ENCODE results near the gene USP15. TPM values are rescaled to one million over a fixed set of nuclear protein-coding genes. Genes with fewer than 3 reads are reported as not detected.

Gene USP15
- total and polyA plus RNA-seq, 2 of the 8 experiments (the other 6 are each of a cell fraction or from before 2014, with no cell fraction given) = 12.7 to 38.6 TPM

DNA sequence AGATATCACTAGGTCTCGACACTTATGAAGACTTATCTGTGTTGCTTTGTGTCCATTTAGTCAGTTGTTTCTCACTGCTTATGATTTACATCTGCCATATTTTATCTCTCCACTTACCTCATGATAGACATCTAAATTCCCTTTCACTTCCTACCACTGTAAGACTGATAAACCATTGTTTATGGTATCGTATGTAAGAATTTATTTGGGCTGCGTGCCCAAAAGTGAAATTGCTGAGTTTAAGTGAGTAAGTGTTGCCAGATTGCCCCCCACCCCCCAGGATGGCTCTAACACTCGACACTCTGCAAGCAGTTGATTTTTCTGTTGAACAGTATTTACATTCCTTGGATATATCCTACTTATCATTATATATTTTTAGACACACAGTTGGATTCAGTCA, 136.5 kb downstream of the USP15 start (continued):
- no peak for TF ChIP-seq HDAC2 (IDR thresholded peaks at IDR 0.05; ENCODE audit: borderline replicate concordance in 1 of 2, low read depth in 2 of 2, low read length in 2 of 2)
- no peak for TF ChIP-seq EP300 (IDR thresholded peaks at IDR 0.05; ENCODE audit: borderline replicate concordance in 1 of 2, low read depth in 2 of 2, low read length in 2 of 2)
- no peak for TF ChIP-seq CTBP2 (IDR thresholded peaks at IDR 0.05; ENCODE audit: borderline replicate concordance, insufficient read depth, insufficient read length, low read length)

Measured in H1 (cell line).